Measurements from ENCODE around the gene SUSD1.

- TF ChIP-seq EP300 (IDR thresholded peaks at IDR 0.05) (no peak), POLR2A (IDR thresholded peaks at IDR 0.05) (no peak), CTCF (IDR thresholded peaks at IDR 0.05) (no peak), POLR2AphosphoS5 (IDR thresholded peaks at IDR 0.05) (no peak)
Measured at GRCh38 chr9:112044186-112044585, 130.9 kb downstream of the SUSD1 start.

Data from upper lobe of left lung (tissue), 4 donors.